GM23248 (cell line): ENCODE data around the gene SSU72.

Source experiments
- EZH2 ChIP-seq: fragments of 200-600 bp; sonication (generic); IDR thresholded peaks from 2 replicates; pipeline ENCODE4 v1.6.1; 2018; ENCODE audit warnings: antibody characterized with exemption, mild to moderate bottlenecking; ENCODE audit not compliant: insufficient read depth, poor library complexity, severe bottlenecking
- EZH2phosphoT487 ChIP-seq: fragments of 200-600 bp; sonication (generic); IDR thresholded peaks from 2 replicates; pipeline ENCODE4 v1.6.1; 2018; ENCODE audit warnings: antibody characterized with exemption, moderate library complexity, mild to moderate bottlenecking, low read depth; ENCODE audit not compliant: insufficient read depth

DNA sequence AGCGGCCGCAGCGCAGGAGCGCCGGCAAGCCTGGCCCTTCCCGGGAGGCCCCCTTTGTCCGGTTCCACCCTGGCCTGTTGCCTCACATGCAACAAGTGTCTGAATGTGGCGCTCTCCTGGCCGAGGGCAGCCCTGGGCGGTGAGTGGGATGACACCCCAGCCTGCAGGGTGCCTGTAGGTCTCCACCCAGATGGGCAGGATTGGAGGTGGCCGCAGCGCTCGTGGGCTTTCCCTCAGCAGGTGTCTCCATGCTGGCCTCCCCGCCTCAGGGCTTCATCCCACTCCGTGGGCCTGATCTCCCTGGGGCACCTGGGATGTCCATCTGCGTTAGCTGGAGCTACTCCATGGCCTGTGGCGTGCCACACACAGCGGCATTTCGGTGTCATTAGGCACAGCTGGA is 42.2 kb upstream of the SSU72 start:
- no peak for TF ChIP-seq EZH2
- no peak for TF ChIP-seq EZH2phosphoT487
